Measurements from ENCODE around the gene SLC27A1.
A peak's percentile ranks its signal among the peaks of the same experiment; 100 is the strongest.

The SLC27A1 gene

DNA sequence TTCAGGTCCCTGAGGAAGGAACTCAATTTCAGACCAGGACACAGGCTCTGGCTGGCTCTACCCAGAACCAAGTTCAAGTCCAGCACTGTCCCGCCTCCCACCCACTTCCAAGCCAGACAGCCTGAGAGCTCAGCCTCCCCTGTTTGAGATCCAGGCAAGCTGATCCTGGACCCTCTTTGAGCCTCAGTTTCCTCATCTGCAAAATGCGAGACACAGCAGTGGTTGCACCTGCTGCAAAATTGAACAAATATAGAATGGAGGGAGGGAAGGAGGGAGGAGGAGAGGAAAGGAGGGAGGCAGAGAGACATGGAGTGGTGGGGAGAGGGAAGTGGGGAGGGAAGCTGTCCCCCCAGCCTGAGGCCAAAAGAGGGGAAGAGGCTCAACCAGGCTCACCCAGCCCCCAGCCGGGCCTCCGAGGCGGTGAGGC lies 22.6 kb upstream of the SLC27A1 start:
- ATAC-seq (replicated peaks; ENCODE audit: extremely low read depth, poor library complexity, severe bottlenecking) (no peak), DNase-seq (ENCODE audit: low spot score in 2 of 2) (no peak)
- H3K4me1 Mint-ChIP-seq: no peaks in the 10 kb centered on the region
- H3K27me3 Mint-ChIP-seq: peaks cover 10% of the 10 kb centered on the region
- no peaks in the 10 kb centered on the region for H3K9me3 Mint-ChIP-seq
- H3K36me3 Mint-ChIP-seq (ENCODE audit: insufficient read depth): peaks cover 3% of the 10 kb centered on the region
- peak overlapping the region; percentile 22 for H3K4me3 Mint-ChIP-seq
- H3K27ac Mint-ChIP-seq (ENCODE audit: low read depth): no peak overlapping the region

- peak; percentile 79 for ATAC-seq (replicated peaks; ENCODE audit: extremely low read depth, poor library complexity, severe bottlenecking)
- peak in 1 of 2 donors; percentile 31 for DNase-seq (ENCODE audit: low spot score in 2 of 2)
- peaks cover 3% of the 10 kb centered on the region for H3K36me3 Mint-ChIP-seq (ENCODE audit: insufficient read depth)
- no peaks in the 10 kb centered on the region for H3K4me1 Mint-ChIP-seq
- H3K27ac Mint-ChIP-seq (ENCODE audit: low read depth): no peak within 1 kb of the TSS
- peak within 1 kb of the TSS; percentile 22 for H3K4me3 Mint-ChIP-seq
- peaks cover 14% of the 10 kb centered on the region for H3K27me3 Mint-ChIP-seq
- no peaks in the 10 kb centered on the region for H3K9me3 Mint-ChIP-seq
Measured at GRCh38 chr19:17448131-17448967, 22.0 kb upstream of the SLC27A1 start, which contains the start of gene TMEM221. Gene TMEM221, minus strand, starts transcription at chr19:17448668. Its CDS starts 206 bp downstream, at chr19:17448462.

GRCh38 chr19:17450264-17451075 lies 19.9 kb upstream of the SLC27A1 start:
- no peak overlapping the region for H3K27ac Mint-ChIP-seq (ENCODE audit: low read depth)
- H3K27me3 Mint-ChIP-seq: peaks cover 30% of the 10 kb centered on the region
- H3K4me3 Mint-ChIP-seq: no peak overlapping the region

DNA sequence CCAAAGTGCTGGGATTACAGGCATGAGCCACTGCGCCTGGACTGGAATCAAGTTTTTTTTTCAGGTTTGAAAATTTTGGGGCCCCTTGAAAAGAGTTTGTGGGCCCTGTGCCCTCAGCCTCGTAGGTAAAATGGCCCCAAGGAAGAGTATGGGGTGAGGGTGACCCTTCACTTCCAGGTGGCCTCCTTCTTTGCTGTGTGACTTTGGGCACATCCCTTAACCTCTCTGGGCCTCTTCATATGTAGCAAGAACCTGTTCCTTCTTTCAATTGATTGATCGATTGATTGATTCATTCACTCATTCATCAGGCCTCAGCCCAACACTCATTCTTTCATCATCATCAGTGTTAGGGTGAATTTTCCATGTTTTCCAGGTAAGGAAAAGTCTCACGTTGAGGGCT lies 18.5 kb upstream of the SLC27A1 start:
- H3K27me3 Mint-ChIP-seq: peaks cover 38% of the 10 kb centered on the region
- no peaks in the 10 kb centered on the region for H3K4me1 Mint-ChIP-seq
- H3K4me3 Mint-ChIP-seq: no peak overlapping the region
- H3K36me3 Mint-ChIP-seq (ENCODE audit: insufficient read depth): peaks cover 4% of the 10 kb centered on the region
- no peaks in the 10 kb centered on the region for H3K9me3 Mint-ChIP-seq
- DNase-seq (ENCODE audit: low spot score in 2 of 2) (no peak), ATAC-seq (replicated peaks; ENCODE audit: extremely low read depth, poor library complexity, severe bottlenecking) (no peak)
- H3K27ac Mint-ChIP-seq (ENCODE audit: low read depth): no peak overlapping the region

More at GRCh38 chr19:17450264-17451075, 19.9 kb upstream of the SLC27A1 start:
- no peaks in the 10 kb centered on the region for H3K4me1 Mint-ChIP-seq
- no peaks in the 10 kb centered on the region for H3K9me3 Mint-ChIP-seq
- ATAC-seq (replicated peaks; ENCODE audit: extremely low read depth, poor library complexity, severe bottlenecking) (no peak), DNase-seq (ENCODE audit: low spot score in 2 of 2) (no peak)
- peaks cover 4% of the 10 kb centered on the region for H3K36me3 Mint-ChIP-seq (ENCODE audit: insufficient read depth)

- Mint-ChIP-seq H3K4me3 (no peak overlapping the region), H3K27me3 (peaks cover 65% of the 10 kb centered on the region), H3K27ac (ENCODE audit: low read depth) (no peak overlapping the region), H3K36me3 (ENCODE audit: insufficient read depth) (peaks cover 4% of the 10 kb centered on the region), H3K4me1 (no peaks in the 10 kb centered on the region), H3K9me3 (no peaks in the 10 kb centered on the region)
- no peak for ATAC-seq (replicated peaks; ENCODE audit: extremely low read depth, poor library complexity, severe bottlenecking)
- no peak for DNase-seq (ENCODE audit: low spot score in 2 of 2)
Measured at GRCh38 chr19:17454576-17455071, 15.7 kb upstream of the SLC27A1 start.

DNA sequence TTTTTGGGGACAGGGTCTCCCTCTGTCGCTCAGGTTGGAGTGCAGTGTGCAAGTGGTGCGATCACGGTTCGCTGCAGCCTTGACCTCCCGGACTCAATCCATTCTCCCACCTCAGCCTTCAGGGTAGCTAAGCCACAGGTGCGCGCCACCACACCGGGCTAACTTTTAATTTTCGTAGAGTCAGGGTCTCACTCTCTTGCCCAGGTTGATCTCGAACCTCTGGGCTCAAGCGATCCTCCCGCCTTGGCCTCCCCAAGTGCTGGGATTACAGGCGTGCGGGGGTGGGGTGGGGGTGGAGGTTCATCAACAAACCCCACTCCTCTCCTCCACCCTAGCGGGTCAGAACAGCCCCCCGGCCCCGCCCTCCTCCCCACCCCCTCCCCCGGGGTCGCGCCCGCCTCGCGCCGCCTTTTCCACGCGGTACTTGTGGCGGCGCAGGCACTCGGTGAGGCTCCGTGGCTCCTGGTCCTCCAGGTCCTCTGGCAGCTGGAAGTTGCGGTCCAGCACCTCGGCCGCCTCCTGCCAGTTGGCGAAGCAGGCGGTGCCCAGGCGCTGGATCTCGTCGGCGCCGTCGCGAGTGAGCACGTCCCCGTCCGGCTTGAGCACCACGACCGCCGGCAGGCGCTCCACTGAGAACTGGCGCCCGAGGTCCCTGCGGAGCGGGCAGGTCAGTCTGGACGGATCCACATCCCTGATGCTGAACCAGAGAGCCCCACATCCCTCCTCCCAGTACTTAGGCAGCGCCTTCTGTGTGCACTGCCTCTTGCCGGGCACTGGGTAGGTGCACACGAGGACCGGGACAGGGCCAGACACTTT lies 14.8 kb upstream of the SLC27A1 start:
- ATAC-seq (replicated peaks; ENCODE audit: extremely low read depth, poor library complexity, severe bottlenecking): no peak
- H3K36me3 Mint-ChIP-seq (ENCODE audit: insufficient read depth): peaks cover 4% of the 10 kb centered on the region
- no peaks in the 10 kb centered on the region for H3K4me1 Mint-ChIP-seq
- no peaks in the 10 kb centered on the region for H3K9me3 Mint-ChIP-seq
- peaks cover 65% of the 10 kb centered on the region for H3K27me3 Mint-ChIP-seq
- no peak for DNase-seq (ENCODE audit: low spot score in 2 of 2)
- H3K27ac Mint-ChIP-seq (ENCODE audit: low read depth): no peak overlapping the region
- no peak overlapping the region for H3K4me3 Mint-ChIP-seq

DNA sequence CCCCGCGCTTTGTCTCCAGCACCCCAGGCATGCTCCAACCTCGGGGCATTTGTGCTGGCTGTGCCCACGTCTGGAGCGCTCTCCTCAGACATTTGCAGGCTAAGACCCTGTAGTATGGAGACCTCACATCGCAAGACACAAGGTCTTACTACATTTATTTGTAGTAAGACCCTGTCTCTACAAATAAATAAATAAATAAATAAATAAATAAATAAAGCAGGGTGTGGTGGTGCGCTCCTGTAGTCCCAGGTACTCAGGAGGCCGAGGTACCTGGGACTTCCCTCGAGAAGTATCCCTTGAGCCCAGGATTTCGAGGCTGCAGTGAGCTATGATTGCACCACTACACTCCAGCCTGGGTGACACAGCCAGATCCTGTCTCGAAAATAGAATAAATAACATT lies 14.2 kb upstream of the SLC27A1 start:
- H3K27me3 Mint-ChIP-seq: peaks cover 70% of the 10 kb centered on the region
- no peaks in the 10 kb centered on the region for H3K4me1 Mint-ChIP-seq

DNA sequence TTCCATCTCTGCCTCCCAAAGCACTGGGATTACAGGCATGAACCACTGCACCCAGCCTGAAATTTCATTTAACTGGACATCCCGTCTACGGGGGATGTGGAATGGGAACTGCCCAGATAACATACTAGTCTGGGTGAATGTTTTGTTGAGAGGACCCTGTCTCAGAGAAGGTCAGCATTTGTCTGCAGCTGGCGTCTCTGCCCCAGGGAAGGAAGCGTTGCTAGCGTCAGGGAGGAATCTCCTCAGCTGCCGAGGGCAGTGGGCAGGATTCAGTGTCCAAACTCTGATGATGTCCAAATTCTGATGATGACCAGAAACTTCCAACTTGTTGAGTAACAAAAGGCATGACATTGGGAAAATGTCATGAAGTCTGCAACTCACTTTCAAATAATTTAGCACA lies 12.7 kb upstream of the SLC27A1 start:
- Mint-ChIP-seq H3K27ac (ENCODE audit: low read depth) (no peak overlapping the region), H3K36me3 (ENCODE audit: insufficient read depth) (peaks cover 2% of the 10 kb centered on the region), H3K4me1 (no peaks in the 10 kb centered on the region), H3K4me3 (no peak overlapping the region), H3K27me3 (peaks cover 75% of the 10 kb centered on the region), H3K9me3 (no peaks in the 10 kb centered on the region)
- DNase-seq (ENCODE audit: low spot score in 2 of 2) (no peak), ATAC-seq (replicated peaks; ENCODE audit: extremely low read depth, poor library complexity, severe bottlenecking) (no peak)

More for the DNA sequence above, 14.2 kb upstream of the SLC27A1 start:
- H3K27ac Mint-ChIP-seq (ENCODE audit: low read depth): no peak overlapping the region
- DNase-seq (ENCODE audit: low spot score in 2 of 2): no peak
- no peak overlapping the region for H3K4me3 Mint-ChIP-seq
- no peak for ATAC-seq (replicated peaks; ENCODE audit: extremely low read depth, poor library complexity, severe bottlenecking)
- H3K36me3 Mint-ChIP-seq (ENCODE audit: insufficient read depth): peaks cover 2% of the 10 kb centered on the region
- H3K9me3 Mint-ChIP-seq: no peaks in the 10 kb centered on the region

DNA sequence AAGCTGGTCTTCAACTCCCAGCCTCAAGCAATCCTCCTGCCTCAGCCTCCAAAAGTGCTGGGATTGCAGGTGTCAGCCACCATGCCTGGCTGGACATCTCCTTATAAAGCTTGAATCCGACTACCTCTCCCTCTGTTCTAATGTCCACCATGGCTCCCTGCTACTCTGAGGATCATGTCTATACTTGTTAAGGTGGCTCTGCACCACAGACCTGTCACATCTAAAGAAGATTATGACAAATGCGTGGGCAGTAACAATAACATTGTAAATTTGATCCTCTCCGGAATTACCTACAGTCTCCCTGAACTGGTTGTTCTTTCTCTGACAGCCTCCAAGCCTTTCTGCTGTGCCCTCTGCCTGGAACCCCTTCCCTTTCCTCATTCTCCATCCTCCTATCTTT lies 11.4 kb upstream of the SLC27A1 start:
- Mint-ChIP-seq H3K36me3 (ENCODE audit: insufficient read depth) (no peaks in the 10 kb centered on the region), H3K27ac (ENCODE audit: low read depth) (no peak overlapping the region), H3K27me3 (peaks cover 66% of the 10 kb centered on the region), H3K4me3 (no peak overlapping the region), H3K9me3 (no peaks in the 10 kb centered on the region), H3K4me1 (no peaks in the 10 kb centered on the region)
- ATAC-seq (replicated peaks; ENCODE audit: extremely low read depth, poor library complexity, severe bottlenecking) (no peak), DNase-seq (ENCODE audit: low spot score in 2 of 2) (no peak)

DNA sequence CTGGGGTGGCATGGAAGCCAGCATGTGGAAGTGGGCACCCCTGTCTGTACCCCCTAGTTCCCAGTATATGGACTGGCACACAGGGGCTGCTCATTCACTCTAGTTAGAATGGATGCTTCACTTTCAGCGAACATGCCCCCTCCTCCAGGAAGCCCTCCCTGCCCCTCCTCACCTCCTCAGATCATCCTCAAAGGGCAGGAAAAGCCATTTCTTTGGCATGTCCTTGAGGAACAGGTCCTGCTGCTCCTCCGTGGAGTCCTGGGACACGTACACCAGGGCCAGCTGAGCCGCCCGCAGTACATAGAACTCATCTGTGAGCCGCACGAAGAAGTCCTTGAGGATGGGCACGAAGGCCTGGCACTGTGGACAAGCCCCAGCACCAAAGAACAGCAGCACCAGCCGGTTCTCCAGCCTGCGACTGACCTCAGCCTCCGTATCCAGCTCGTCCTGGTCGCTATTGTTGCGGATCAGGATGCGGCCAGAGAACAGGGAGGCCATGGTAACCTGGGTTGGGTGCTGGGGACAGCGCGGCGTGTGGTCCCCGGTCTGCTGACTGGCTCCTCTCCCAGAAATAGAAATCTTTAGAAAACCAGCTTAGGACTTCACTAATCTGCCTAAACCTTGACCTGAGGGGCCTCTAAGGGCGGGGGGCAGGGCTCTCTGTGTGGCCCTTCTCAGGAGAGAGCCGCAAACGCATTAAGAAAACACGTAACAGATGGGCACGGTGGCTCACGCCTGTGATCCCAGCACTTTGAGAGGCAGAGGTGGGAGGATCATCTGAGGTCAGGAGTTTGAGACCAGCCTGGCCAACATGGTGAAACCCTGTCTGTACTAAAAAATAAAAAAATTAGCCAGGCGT lies 9.7 kb upstream of the SLC27A1 start, which contains the start of gene NXNL1:
Gene NXNL1 (minus strand): TSS at position 555 of the 859 bp plus-strand sequence. CDS start 57 bp downstream, at position 498.
- Mint-ChIP-seq H3K27me3 (peaks cover 55% of the 10 kb centered on the region), H3K4me1 (peaks cover 2% of the 10 kb centered on the region), H3K4me3 (no peak within 1 kb of the TSS)

DNA sequence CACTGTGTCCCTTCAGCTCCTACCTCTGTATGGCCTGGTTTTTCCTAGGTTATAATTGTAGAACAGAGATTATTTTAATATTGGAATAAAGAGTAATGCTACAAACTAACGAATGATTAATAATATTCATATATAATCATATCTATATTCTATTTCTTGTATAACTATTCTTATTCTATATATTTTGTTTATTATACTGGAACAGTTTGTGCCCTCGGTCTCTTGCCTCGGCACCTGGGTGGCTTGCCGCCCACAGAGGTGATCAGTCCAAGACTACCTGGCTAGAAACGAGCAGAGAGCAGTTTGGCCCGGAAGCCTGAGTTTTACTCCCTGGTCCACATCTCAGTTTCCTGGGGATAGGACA lies 3.9 kb upstream of the SLC27A1 start:
- Mint-ChIP-seq H3K4me1 (peaks cover 33% of the 10 kb centered on the region), H3K27ac (ENCODE audit: low read depth) (no peak overlapping the region), H3K36me3 (ENCODE audit: insufficient read depth) (peaks cover 8% of the 10 kb centered on the region), H3K27me3 (peaks cover 1% of the 10 kb centered on the region), H3K9me3 (no peaks in the 10 kb centered on the region), H3K4me3 (no peak overlapping the region)
- ATAC-seq (replicated peaks; ENCODE audit: extremely low read depth, poor library complexity, severe bottlenecking): no peak
- DNase-seq (ENCODE audit: low spot score in 2 of 2): no peak

More for the DNA sequence above, 9.7 kb upstream of the SLC27A1 start, which contains the start of gene NXNL1:
- Mint-ChIP-seq H3K36me3 (ENCODE audit: insufficient read depth) (no peaks in the 10 kb centered on the region), H3K9me3 (no peaks in the 10 kb centered on the region), H3K27ac (ENCODE audit: low read depth) (no peak within 1 kb of the TSS)
- ATAC-seq (replicated peaks; ENCODE audit: extremely low read depth, poor library complexity, severe bottlenecking): no peak
- no peak for DNase-seq (ENCODE audit: low spot score in 2 of 2)
